ENCODE results near the gene RAP1GAP2. TPM values are rescaled to one million over a fixed set of nuclear protein-coding genes. Genes with fewer than 3 reads are reported as not detected.

Gene RAP1GAP2
- polyA plus RNA-seq, 1 donor from 2014 or later = 3.9 TPM

DNA sequence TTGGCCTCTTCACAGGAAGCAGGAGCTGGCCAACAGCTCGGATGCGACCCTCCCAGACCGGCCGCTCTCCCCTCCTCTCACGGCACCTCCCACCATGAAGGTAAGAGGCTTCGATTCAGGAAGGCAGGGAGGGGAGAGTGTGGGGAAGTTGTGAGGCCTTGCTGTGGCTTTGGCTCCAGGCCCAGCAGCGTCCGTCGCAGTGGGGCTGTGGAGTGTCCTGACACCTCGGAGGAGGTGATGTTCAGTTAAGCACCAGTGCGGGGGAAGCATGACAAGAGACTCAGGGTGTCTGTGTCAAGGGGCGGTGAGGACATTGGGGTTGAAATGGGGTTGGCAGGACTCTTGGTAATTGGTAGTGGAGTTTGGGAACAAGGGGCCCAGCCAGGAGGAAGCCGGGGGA, 109.0 kb downstream of the RAP1GAP2 start:
- Mint-ChIP-seq H3K9me3 (peaks cover 0 to 3% (median 2%) of the 10 kb centered on the region in 3 donors), H3K4me1 (peaks cover 5 to 10% (median 9%) of the 10 kb centered on the region in 3 donors), H3K36me3 (peaks cover 24% of the 10 kb centered on the region), H3K27me3 (peaks cover 2% of the 10 kb centered on the region), H3K4me3 (no peak overlapping the region), H3K27ac (no peak overlapping the region)

DNA sequence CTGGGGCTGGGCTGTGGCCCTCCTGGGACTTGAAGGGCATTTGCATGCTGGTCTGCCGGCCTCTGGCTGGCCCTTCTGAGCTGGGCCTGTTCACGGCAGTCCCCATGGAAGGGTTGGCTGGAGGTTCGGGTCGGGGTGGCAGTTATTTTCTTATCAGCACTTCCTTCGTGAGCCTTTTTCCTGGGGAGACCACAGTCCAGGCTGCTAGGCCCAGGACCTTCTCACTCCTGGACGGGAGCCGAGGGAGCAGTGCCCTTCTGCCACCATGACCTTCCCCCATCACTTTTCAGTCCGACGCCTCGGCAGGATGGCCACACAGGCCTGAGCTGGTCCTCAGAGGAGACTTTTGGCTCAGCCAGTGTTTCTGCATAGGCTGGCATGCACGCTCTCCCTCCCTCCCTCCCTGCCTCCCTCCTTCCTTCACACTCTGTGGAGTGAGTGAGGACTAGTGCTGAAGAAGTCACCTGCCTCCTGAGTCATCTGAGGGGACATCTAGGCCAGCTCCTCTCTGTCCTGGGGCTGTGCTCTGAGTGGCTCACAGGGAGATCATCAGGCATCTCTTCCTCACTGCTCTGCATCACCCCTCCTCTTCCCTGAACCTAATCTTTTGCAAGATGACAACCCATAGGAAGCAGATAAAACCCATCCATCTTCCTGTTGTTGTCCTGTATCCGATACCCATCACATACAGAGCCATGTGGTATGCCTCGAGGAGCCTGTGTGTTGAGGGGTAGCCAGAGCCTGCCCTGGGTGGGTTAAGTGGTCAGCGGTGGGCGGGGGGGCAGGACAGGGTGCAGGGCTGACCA, 109.7 kb downstream of the RAP1GAP2 start:
- Mint-ChIP-seq H3K4me1 (peaks cover 5 to 10% (median 9%) of the 10 kb centered on the region in 3 donors), H3K27ac (no peak overlapping the region), H3K36me3 (peaks cover 24% of the 10 kb centered on the region)

DNA sequence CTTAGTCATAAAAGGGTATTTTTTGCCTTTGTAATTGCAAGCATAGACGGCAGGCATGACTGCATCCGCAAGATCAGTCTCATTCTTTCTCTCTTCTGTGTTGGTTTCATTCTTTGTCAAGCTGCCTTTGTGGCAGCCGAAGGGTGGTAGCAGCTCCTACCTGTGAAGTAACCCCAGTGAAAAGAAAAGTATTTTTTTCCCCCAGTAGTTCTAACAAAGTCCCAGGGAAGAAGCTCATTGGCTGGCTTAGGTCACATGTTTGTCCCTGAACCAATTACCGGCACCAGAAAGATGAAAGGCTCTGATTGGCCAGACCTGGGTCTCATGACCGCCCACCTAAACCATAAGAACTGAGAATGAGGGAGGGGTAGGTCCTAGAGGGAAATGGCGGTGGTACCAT, 110.7 kb downstream of the RAP1GAP2 start:
- peaks cover 20% of the 10 kb centered on the region for H3K36me3 Mint-ChIP-seq
- H3K4me3 Mint-ChIP-seq = no peak overlapping the region
- no peak overlapping the region for H3K27ac Mint-ChIP-seq
- peaks cover 0 to 3% (median 2%) of the 10 kb centered on the region in 3 donors for H3K9me3 Mint-ChIP-seq
- peaks cover 2% of the 10 kb centered on the region for H3K27me3 Mint-ChIP-seq
- peaks cover 5 to 10% (median 9%) of the 10 kb centered on the region in 3 donors for H3K4me1 Mint-ChIP-seq

More for the DNA sequence above, 109.7 kb downstream of the RAP1GAP2 start:
- Mint-ChIP-seq H3K4me3 (no peak overlapping the region), H3K27me3 (peaks cover 2% of the 10 kb centered on the region), H3K9me3 (peaks cover 0 to 3% (median 2%) of the 10 kb centered on the region in 3 donors)

DNA sequence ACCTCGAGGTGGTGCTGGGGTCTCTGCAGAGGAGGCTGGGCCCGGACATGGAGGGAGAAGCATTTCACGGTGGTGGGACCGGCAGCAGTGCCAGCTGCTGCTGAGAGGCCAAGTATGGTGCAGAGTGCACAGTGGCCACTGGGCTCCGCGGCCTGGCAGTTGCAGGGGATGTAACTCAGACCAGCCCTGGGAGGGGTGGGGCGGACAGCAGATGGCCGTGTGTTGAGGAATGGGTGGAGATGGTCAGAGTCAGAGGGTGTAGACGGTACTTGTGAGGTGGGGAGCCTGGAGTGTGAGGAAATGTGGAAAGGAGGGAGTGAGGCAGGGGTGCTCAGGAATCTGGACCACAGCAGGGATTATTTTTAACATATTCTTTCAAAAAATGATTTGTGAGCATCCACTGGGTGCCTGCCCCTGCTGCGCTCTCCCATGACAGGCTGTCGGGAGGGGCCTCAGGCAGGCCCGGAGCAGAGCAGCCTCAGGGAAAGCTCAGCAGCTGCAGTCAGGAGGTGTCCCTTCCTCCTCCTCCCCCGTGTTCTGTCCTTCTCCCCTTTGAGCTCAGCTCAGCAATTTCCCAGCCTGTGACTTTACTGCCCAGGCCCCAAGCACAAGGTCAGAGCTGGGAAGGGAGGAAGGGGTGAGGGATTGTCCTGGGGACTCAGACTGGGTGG, 113.1 kb downstream of the RAP1GAP2 start:
- Mint-ChIP-seq H3K36me3 (peaks cover 24% of the 10 kb centered on the region), H3K27me3 (peaks cover 2% of the 10 kb centered on the region), H3K27ac (peak overlapping the region in 2 of 3 donors; percentile 80 to 88), H3K9me3 (peaks cover 0 to 3% (median 2%) of the 10 kb centered on the region in 3 donors), H3K4me1 (peaks cover 5 to 10% (median 8%) of the 10 kb centered on the region in 3 donors), H3K4me3 (peak overlapping the region in 1 of 4 donors; percentile 60)

DNA sequence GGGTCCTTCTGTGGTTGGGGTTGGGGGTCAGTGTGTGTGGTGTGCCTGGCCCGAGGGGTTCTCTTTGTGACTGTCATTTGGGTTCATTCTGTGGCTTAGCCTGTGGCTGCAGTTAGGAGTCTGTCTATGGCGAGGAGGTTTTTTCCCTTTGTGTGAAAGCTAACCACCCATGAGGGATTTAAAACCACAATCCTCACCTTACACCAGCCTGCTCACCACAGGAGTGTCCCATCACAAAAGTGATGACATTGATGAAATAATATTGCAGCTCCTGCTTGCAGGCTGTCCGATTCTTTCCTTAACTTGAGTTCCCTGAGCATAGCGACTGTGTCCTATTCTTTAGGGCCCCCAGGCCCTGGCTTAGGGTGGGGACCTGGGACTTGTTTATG, 113.6 kb downstream of the RAP1GAP2 start:
- H3K27ac Mint-ChIP-seq = no peak overlapping the region
- peaks cover 5 to 10% (median 8%) of the 10 kb centered on the region in 3 donors for H3K4me1 Mint-ChIP-seq
- peaks cover 2% of the 10 kb centered on the region for H3K27me3 Mint-ChIP-seq
- peaks cover 0 to 3% (median 2%) of the 10 kb centered on the region in 3 donors for H3K9me3 Mint-ChIP-seq
- H3K36me3 Mint-ChIP-seq = peaks cover 24% of the 10 kb centered on the region
- H3K4me3 Mint-ChIP-seq = no peak overlapping the region

DNA sequence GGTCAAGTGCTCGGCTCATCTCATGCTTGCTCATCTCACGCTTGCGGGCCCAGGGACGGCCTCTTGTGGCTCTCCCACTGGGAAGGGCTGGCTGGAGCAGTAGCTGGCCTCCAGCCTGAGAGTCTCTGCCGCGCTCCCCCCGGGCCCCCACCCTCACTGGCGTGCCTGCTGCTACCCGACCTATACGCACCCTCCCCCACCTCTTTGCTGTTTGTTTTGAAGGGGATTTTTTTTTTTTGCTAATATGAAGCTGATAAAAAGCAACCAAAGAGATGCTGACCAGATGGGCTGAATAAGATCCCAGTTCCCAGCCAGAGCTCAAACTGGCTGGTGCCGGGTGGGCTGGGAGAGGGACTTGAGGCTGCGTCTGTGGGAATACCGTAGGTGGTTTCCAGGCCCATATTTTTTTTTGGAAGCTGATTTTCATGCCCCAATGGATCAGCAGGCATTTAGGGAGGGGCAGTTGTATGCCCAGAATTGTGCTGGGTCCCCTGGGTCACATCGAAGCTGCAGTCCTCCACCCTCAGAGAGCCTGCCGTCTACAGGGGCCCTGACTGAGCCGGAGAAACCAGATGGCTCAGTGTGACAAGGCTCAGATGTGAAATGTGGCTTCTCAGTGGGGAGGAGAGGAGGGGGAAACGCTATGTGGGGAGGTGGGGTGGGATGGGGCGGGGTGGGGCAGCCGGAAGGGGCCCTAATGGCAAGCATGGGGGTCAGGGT, 115.0 kb downstream of the RAP1GAP2 start:
- H3K27me3 Mint-ChIP-seq = peaks cover 2% of the 10 kb centered on the region
- no peak overlapping the region for H3K27ac Mint-ChIP-seq
- peaks cover 19% of the 10 kb centered on the region for H3K36me3 Mint-ChIP-seq
- no peak overlapping the region for H3K4me3 Mint-ChIP-seq
- peaks cover 5 to 10% (median 8%) of the 10 kb centered on the region in 3 donors for H3K4me1 Mint-ChIP-seq
- peaks cover 0 to 3% (median 0%) of the 10 kb centered on the region in 3 donors for H3K9me3 Mint-ChIP-seq

DNA sequence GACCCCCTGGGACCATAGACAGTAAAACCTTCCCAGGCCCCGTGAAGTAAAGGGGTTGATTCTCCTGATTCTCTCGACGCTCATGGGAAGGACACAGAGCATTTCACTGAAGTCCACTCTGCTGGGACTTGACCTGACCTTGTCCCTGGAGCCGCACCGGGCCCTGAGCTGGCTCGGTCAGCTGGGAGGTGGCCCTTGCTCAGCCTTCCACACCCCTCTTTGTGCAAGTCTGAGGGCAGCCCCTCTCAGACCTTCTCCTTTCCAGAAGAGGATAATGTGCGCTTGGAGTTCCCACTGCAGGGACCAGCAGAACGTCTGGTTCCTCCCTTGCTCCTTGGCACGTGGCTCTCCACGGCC, 115.5 kb downstream of the RAP1GAP2 start:
- H3K4me1 Mint-ChIP-seq = peaks cover 5 to 10% (median 8%) of the 10 kb centered on the region in 3 donors
- peaks cover 17% of the 10 kb centered on the region for H3K36me3 Mint-ChIP-seq
- peaks cover 0 to 2% (median 0%) of the 10 kb centered on the region in 3 donors for H3K9me3 Mint-ChIP-seq
- peak overlapping the region in 1 of 4 donors; percentile 33 for H3K4me3 Mint-ChIP-seq
- no peak overlapping the region for H3K27ac Mint-ChIP-seq
- peaks cover 1% of the 10 kb centered on the region for H3K27me3 Mint-ChIP-seq

DNA sequence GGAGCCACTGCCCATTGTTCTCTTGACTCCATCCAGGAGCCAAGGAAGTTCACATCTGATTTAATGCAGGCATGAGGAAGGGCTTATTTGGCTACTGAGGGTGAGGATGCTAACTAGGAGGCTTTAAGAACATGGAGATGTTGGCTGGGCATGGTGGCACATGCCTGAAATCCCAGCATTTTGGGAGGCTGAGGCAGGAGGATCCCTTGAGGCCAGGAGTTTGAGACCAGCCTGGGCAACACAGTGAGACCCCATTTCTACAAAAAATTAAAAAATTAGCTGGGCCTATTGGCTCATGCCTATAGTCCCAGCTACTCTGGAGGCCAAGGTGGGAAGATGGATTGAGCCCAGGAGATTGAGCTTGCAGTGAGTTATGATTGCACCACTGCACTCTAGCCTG, 116.5 kb downstream of the RAP1GAP2 start:
- Mint-ChIP-seq H3K4me3 (peak overlapping the region in 1 of 4 donors; percentile 27), H3K27ac (no peak overlapping the region), H3K27me3 (peaks cover 1% of the 10 kb centered on the region), H3K9me3 (no peaks in the 10 kb centered on the region), H3K4me1 (peaks cover 5 to 10% (median 8%) of the 10 kb centered on the region in 3 donors), H3K36me3 (peaks cover 11% of the 10 kb centered on the region)

DNA sequence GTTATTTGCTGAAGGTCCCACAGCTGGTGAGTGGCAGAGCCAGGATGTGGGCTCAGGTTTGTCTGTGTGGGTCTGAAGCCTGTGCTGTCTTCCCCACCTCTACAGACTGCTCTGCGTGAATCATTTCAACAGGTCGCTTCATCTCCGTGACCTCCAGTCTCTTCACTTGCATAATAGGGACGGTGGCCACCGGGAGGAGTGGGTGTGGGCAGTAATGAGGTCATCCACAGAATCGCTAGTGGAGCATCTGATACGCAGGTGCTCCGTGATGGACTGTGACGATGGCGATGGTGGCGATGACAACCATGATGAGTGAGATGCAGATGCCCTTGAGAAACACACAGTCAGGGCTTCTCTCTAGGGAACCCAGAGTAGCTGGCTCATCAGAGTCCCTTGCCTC, 120.2 kb downstream of the RAP1GAP2 start:
- H3K36me3 Mint-ChIP-seq = peaks cover 8% of the 10 kb centered on the region
- no peaks in the 10 kb centered on the region for H3K27me3 Mint-ChIP-seq
- H3K4me1 Mint-ChIP-seq = peaks cover 0 to 1% (median 1%) of the 10 kb centered on the region in 3 donors
- no peaks in the 10 kb centered on the region for H3K9me3 Mint-ChIP-seq
- H3K27ac Mint-ChIP-seq = peak overlapping the region in 1 of 3 donors; percentile 66
- H3K4me3 Mint-ChIP-seq = no peak overlapping the region

DNA sequence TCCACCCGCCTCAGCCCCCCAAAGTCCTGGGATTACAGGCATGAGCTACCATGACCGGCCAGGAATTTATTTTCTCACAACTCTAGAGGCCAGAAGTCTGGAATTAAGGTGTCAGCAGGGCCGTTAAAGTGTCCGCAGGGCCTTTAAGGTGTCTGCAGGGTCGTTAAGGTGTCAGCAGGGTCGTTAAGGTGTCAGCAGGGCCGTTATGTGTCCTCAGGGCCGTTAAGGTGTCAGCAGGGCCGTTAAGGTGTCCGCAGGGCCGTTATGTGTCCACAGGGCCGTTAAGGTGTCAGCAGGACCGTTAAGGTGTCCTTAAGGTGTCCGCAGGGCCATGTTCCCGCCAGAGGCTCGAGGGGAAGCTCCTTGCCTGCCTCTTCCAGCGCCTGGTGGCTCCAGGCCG, 125.2 kb downstream of the RAP1GAP2 start:
- no peak overlapping the region for H3K27ac Mint-ChIP-seq
- H3K9me3 Mint-ChIP-seq = no peaks in the 10 kb centered on the region
- no peak overlapping the region for H3K4me3 Mint-ChIP-seq
- H3K27me3 Mint-ChIP-seq = no peaks in the 10 kb centered on the region
- peaks cover 5% of the 10 kb centered on the region for H3K36me3 Mint-ChIP-seq
- H3K4me1 Mint-ChIP-seq = peaks cover 0 to 10% (median 1%) of the 10 kb centered on the region in 3 donors

DNA sequence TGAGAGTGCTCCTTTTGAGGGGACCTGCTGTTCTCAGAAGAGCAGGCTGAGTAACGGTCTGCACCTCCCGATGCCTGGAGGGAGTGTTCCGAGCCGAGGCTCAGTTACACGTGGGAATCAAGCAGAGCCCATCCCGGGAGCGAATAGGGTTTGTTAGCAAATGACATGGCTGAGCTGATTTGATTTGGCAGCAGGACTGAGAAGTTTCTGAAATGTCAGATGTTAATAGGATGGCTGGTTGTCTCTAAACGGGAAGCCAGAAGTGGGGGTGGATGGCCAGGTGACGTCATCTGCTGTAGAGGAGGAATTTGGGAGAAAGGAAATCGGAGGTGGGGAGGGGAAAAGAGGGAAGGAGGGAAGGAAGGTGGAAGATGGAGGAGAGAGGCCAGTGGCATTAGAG, 128.0 kb downstream of the RAP1GAP2 start:
- no peaks in the 10 kb centered on the region for H3K27me3 Mint-ChIP-seq
- H3K9me3 Mint-ChIP-seq = no peaks in the 10 kb centered on the region
- H3K36me3 Mint-ChIP-seq = peaks cover 5% of the 10 kb centered on the region
- H3K4me3 Mint-ChIP-seq = no peak overlapping the region
- peaks cover 0 to 16% (median 0%) of the 10 kb centered on the region in 3 donors for H3K4me1 Mint-ChIP-seq
- no peak overlapping the region for H3K27ac Mint-ChIP-seq

DNA sequence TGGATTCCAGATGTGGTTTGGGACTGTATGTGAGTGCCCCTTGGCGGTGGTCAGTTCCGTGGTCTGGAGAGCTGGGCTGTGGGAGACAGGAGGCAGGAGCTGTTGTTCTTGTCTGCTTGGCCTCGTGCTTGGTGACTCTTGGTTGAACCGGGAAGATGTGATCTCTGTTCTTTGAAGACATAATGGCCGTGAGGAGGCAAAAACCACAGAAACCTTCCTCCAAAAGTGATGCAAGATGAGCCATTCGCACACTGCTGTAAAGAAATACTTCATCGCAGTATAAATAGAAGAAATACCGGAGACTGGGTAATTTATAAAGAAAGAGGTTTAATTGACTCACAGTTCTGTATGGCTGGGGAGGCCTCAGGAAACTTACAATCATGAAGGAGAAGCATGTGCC, 128.8 kb downstream of the RAP1GAP2 start:
- H3K36me3 Mint-ChIP-seq = peaks cover 5% of the 10 kb centered on the region
- no peaks in the 10 kb centered on the region for H3K27me3 Mint-ChIP-seq
- H3K4me1 Mint-ChIP-seq = peaks cover 0 to 16% (median 0%) of the 10 kb centered on the region in 3 donors
- no peak overlapping the region for H3K4me3 Mint-ChIP-seq
- no peaks in the 10 kb centered on the region for H3K9me3 Mint-ChIP-seq
- no peak overlapping the region for H3K27ac Mint-ChIP-seq

DNA sequence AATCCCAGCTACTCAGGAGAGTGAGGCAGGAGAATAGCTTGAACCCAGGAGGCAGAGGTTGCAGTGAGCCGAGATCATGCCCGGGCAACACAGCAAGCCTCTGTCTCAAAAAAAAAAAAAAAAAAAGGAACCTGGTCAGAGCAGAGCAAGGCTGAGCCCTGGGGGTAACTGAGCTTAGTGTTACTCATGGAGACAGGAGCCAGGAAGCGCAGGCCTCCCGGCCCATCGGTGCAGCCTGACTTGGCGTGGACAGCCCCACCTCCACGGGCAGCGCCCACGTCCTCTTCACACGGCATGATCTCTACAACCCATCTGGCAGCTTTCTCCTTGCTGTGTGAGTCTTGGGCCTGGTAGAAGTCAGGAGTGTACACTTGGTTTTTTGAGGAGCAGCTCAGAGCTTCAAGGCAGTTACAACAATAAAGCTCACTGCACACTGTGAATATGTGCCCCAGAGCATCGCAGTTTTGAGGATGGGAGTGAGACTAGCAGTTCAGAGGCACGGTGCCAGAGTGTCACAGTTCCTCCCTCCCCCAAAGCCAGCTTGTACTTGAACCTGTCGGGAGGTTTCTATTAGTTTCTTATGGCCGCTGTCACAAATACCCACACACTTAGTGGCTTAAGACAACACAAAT, 129.9 kb downstream of the RAP1GAP2 start:
- no peaks in the 10 kb centered on the region for H3K27me3 Mint-ChIP-seq

DNA sequence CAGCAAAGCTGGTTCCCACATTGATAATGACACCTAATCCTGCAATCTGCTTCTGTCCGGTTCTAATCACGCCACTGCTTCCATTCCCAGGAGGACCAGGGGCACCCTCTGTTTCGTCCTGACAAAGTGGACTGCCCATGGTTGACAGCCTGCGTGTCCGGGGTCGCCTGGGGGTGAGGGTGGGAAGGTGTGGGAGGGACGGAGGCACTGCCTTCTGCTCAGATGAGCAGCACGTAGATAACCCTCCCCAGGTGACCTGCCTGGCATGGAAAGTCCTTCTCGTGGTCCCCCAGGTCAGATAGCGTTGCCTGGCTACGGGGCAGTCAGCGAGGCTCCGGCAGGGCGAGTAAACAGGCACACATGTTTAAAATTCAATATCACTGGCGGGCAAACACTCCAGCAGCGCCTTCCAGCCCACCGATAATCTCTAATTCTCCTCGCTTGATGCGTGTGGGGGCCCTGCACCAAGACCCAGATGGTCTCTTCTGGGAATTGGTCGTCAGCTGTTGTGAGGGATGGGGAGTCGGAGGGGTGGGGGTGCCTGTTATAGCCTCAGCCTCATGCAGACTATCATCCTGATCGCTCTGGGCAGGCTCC, 132.2 kb downstream of the RAP1GAP2 start:
- Mint-ChIP-seq H3K27ac (peak overlapping the region in 1 of 3 donors; percentile 54), H3K4me3 (peak overlapping the region in 1 of 4 donors; percentile 54), H3K27me3 (peaks cover 1% of the 10 kb centered on the region), H3K36me3 (peaks cover 5% of the 10 kb centered on the region), H3K9me3 (no peaks in the 10 kb centered on the region), H3K4me1 (peaks cover 13 to 29% (median 16%) of the 10 kb centered on the region in 3 donors)

More for the DNA sequence above, 129.9 kb downstream of the RAP1GAP2 start:
- Mint-ChIP-seq H3K36me3 (peaks cover 5% of the 10 kb centered on the region), H3K4me1 (peaks cover 6 to 19% (median 7%) of the 10 kb centered on the region in 3 donors), H3K27ac (peak overlapping the region in 1 of 3 donors; percentile 82), H3K4me3 (no peak overlapping the region), H3K9me3 (no peaks in the 10 kb centered on the region)
